NCI-H2196 (cell line): ENCODE measurements around the gene BTRC.

Experiments
- DNase-seq: peaks from one replicate; lab custom pipeline; 2025; ENCODE audit not compliant: unreplicated experiment; lab: John Stamatoyannopoulos, UW

BTRC gene

DNA sequence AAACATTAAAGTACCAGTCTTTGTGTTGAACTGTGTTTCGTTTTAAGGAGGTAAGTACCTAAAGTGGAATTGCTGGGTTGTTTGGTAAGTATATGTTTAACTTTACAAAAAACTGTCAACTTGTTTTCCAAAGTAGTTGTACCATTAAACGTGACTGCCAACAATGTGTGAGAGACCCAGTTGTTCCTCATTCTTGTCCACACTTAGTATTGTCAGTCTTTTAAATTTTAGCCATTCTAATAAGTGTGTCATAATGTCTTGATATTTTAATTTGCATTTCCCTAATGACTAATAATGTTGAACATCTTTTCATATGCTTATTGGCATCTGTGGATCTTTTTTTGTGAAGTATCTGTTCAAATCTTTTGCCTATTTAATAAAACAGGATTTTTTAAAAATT is 159.8 kb downstream of the BTRC start:
- DNase-seq = no peak

DNA sequence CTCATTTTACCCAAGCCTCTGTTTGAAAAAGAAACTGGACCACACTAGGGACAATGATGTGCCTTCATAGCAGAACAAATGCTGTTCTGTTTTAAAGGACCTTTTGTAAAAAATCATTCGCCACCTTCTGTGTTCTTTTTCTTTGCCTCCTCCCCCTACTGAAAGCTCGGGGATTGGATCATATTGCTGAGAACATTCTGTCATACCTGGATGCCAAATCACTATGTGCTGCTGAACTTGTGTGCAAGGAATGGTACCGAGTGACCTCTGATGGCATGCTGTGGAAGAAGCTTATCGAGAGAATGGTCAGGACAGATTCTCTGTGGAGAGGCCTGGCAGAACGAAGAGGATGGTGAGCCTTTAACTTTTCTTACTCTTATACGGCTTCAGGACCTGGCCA is 171.9 kb downstream of the BTRC start:
- DNase-seq = no peak

DNA sequence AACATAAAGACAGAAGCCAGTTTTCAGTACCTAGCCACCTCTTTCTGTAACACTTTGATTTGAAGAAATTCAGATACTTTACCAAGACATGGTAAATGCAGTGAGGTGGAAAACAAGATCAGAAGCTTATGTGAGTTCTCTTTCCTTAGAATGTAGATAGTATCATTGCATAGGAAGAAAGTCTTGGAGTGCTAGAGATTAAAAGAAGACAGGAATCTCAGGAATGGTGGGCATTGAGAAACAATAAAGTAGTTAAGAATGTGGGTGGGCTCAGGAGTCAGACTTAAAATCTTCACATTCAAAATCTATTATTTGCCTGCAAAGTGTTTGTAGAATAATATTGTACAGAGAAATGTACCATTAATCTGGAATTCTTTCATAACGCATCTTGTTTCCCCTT is 175.2 kb downstream of the BTRC start:
- DNase-seq = no peak

DNA sequence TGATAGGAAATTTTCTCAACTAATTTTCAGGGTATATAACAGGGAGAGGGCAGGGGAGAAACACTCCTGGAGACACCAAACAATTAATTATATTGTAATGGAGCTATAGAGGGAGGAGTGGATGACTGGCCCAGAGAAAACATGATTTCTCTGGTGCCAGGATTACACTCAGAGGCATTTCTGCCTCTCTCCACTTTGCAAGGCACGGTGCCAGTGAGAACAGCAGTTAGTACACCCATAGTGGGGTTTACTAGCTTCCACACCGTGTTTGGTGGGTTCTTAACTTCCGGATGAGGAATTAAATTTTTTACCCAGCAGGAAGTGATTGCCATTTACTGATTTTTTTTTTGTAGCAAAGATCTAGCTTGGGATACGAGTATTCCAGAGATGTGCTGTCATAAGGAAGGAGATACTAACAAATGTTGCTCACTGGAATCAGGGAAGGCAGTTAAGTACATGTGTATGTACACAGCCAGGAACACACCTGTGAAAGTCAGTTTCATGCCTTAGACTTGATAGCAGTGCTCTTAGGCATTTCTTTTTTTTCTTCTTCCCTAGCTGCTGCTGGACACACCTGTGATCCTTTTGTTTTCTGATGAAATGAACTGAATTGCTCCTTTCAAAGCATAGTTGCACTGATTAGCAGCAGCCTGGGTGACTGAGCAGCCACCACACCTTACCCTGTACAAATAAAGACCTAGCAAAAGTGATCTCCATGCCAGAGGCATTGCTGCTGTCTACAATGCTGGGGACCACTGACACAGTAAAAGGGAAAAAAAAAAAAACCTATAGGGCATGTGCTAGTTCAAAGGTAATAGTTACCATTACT is 176.0 kb downstream of the BTRC start:
- DNase-seq = no peak

DNA sequence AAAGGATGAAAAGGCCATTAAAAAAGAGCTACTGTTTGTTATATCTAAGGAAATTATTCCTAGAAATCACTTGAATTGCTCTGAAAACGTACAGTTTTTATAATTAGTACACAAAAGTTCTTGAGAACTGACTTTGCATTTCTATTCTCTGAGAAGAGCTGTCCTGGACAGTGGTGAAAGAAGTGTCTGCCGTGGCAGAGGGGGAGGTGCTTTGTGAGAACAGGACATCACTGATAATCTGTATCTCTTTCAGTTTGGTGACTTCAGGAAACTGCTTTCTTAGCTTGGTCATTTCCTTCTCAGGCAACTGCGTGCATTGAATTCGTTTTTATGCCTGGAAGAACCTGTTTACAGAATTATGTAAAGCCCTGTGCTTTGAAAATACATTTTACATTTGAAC is 182.0 kb downstream of the BTRC start:
- DNase-seq = no peak

DNA sequence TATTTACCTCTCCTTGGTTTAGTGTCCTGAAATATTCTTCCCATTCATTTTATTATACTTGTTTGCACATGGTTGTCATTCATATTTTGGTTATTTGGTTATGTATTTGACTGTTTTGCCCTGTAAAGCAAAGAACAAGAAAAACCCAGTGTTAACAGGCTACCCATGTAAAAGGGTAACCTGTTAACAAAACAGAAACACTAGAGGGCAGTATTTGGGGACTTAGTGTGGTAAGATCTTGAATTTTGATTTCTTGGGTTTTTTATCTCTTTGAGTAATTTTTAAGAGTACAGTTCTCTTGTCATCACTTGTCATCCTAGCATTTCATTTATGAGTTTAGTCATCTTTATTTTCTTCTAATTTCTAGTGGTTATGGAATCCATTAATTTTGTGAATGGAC is 182.8 kb downstream of the BTRC start:
- DNase-seq = no peak

DNA sequence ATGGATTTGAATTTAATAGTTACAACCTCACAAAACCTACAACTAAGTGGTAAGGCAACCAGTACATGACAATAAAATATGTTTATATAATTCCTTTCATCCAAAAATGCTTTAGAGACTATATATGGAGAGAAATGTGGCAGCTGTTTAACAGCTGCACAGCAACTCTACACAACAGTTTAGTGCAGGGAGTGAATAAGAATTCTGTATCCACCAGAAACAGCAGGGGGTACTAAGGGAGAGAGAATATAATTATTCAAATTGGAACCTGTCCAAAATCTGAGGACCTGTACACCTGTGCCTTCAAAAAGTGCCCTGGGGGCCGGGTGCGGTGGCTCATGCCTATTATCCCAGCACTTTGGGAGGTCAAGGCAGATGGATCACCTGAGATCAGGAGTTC is 184.5 kb downstream of the BTRC start:
- no peak for DNase-seq

DNA sequence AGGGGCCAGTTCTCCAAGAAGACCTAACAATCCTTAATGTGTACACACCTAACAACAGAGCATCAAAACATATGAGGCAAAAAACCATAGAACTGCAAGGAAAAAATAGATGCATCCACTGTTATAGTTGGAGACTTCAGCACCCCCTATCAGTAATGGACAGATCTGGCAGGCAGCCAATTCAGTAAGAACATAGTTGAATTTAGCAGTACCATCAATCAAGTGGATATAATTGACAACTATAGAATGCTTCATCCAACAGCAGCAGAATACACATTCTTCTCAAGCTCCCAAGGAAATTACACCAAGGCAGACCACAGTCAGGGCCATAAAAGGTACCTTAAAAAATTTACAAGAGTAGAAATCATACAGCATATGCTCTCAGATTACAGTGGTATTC is 191.9 kb downstream of the BTRC start:
- no peak for DNase-seq

DNA sequence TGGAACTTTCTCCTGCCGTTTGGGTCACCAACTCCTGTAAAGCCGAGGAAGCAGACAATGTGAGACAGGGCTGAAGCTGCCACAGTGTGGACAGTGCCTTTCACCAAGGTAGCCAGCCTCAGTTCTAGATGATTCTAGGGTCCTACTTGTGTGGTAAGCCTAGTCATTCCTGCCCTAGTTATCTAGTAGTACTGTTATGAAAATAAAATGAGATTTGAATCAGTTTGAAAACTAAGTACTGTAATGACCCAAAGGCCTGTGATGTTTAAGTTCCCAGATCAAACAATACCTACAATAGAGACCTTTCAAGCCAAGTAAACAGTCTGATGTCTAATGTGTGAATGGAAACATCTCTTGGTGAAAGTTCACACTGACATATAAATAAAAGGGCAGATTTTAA is 197.0 kb downstream of the BTRC start:
- no peak for DNase-seq

DNA sequence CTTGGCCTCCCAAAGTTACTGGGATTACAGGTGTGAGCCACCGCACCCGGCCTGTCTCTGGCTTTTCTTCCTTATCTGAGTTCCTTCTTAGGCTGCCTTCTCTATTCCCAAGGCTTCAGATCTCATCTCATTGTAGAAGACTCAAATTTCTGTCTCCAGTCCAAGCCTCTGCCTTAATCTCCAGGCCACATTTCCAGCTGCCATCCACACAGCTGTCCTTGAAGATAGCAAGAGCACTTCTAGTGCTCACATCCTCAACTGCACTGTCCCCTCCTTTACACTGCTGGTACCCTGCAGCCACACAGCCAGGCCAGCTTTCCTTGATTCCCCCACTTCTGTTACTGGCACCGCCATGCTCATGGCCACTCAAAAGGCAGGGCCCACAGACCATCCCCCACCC is 198.5 kb downstream of the BTRC start:
- DNase-seq = no peak

DNA sequence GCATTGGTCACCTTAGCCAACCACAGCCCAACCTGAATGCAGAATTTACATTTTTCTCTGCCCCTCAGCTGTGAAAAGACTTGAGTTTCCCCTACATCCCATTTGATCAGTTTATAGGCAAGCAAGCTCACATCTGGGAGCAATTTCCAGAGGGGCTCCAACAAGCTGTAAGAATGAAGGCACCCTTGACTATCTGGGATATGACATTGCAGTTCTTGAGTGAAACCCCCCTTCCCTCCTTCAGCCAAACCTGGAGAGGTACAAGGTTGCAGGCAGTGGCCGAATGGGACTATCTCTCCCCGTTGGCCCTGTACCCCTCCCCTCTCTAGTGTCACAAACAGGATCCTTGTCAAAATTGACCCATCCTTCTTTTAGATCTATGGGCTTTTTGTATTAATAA is 203.6 kb downstream of the BTRC start:
- DNase-seq = no peak

DNA sequence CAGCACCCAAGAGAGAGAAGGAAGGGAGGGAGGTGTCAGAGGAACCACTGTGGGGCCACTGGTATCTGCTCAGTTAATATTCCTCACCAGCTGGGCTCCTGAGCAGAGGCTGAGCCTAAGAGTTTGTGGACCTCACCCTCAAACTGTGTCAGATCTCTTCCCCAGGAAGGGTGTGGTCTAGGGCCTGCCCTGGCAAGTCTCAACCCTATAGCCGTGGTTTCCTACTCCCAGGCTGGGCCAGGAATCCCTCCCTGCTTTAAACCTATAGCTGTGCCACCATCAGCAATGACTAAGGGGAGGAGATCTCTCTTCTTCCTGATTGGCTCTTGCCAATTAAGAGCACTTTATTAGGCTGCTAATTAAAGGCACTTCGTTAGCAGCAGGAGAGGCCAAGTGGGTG is 204.2 kb downstream of the BTRC start:
- DNase-seq = no peak

DNA sequence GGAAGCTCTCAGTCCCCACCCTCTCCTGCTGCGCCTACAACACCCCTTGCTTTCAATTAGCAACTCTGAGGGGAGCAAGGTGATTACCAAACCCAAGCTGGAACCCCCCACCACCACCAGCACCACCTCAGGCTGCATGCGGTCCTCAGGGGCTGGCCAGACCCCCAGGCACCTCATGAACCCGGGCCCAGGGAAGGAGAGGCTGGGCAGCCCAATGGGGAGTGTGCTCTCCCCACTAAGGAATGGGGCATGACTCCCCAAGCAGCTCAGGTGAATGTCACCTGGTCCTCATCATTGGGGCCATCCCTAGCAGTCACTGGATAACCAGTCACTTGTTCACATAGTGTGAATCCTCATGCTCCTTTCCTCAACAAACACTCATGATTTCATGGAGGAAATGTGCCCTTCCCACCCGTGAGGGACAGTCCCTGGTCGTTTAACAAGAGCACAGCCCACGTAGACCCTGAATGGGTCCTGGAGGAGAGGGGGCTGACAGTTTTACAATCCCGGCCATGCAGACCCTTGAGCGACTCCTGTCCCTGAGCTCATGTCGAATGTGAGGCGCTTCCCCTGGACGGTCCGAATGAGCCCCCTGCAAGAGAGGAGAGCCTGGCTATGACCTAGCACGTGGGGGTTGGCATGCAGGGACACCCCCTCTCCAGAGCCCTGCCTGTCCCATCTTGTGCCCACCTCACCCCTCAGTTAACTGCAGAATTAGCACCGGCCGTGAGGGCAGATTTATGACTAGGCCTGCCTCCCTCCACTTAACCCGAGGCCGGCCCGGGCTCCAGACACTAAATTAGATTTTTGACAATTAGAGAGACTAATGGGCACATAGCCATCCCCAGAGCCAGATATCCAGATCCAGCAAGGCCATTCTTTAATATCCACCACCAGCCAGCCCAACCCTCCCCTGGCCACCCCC is 205.0 kb downstream of the BTRC start:
- DNase-seq = no peak

DNA sequence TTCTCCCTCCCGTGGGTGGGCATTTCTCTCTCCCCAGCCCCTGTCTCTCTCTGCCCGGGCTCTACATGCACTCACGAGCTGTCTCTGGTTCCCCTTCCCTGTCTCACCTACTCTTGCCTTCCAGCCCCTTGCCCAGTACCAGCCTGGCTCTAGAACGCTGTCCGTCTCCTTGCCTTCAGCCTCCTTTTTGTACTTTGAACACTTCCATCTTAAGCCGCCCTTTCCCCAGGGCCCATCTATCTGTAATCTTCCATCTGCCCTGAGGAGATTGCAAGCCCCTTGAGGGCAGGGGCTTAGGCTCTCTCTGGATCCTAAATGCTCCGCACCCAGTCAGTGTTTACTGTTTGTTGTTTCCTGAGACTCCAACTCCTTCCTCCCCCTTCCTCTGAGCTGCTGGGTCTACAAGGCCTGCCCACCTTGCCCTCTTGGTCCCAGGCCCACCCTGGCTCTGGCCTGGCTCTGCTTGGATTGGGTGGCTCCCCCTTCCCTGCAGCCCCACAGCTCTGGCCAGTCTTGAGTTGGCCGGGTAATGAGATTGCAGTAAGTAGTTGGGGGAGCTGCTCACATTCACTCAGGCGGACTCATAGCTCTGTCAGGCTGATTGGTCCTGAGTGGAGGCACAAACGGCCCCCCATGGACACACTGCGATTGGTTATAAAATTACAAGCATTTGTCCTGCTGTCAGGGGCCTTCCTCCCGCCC is 205.8 kb downstream of the BTRC start:
- DNase-seq = no peak

DNA sequence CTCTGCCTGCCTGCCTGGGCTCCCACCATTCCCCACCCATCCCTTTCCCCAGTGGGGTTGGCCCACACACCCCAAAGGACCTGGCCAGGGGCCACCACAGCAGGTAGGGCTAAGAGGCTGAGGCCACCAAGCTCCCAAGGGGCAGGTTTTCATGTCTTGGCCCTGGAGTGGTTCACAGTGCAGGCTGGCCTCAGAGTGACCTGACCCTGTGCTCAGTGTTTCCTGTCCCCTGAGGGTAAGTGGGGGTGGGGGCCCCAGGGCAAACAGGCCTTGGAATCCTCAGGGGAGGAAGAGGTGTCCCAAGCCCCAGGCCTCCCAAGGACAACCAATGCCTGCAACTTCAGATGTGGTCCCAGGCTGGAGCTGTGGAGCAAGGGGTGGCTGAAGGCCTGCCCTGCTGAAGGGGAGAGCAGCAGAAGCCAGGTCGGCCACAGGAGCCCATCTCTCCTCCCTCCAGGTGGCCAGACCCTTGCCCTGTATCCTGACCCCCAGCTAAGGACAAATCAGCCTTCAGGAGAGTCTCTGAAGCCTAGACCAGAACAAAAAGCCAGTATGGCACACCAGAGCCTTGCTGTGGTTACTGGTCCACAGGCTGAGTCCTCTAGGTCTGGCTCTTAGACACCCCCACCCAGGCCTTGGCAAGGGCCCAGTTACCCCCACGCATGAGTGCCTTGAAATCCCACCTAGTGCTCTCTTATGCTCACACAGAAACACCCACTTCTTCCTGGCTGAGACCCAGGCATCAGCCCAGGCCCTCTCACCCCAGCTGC is 206.5 kb downstream of the BTRC start:
- DNase-seq = no peak

DNA sequence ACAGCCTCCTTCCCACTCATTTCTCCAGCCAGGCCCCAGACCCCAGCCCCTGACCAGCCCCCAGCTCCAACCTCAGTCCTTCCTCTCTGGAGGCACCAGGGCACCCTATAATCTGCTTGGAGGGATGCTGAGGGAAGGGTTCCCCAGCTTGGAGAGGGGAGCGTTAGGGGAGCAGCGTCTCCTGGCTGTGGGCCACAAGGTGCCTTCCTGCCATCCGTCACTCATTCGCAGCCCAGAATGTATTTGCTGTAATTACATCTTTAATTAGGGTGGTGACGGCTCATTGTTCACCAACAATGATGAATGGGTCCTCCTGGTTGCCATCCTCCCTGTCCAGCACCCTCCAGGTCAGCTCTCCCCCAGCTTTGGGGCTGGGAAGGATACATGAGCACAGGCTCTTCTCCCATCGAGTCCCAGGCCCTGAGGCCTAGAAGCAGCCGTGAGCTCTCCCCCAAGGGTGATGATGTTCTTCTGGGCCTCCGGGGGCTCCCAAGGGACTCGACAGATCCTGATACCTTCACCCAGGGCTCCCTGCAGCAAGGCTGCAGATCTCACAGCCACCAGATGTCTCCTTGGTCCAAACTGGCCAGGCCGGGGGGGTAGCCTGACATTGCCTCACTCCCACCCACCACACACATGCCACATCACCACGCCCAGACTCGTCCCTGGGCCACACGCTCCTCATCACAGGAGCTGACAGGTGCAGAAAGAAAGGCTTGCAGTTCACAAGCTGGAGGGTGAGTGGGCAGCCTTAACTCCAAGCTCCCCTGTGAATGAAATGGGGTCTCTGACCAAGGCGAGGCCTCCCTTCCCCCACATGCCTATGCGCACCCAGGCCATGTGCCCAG is 207.3 kb downstream of the BTRC start:
- DNase-seq = no peak

DNA sequence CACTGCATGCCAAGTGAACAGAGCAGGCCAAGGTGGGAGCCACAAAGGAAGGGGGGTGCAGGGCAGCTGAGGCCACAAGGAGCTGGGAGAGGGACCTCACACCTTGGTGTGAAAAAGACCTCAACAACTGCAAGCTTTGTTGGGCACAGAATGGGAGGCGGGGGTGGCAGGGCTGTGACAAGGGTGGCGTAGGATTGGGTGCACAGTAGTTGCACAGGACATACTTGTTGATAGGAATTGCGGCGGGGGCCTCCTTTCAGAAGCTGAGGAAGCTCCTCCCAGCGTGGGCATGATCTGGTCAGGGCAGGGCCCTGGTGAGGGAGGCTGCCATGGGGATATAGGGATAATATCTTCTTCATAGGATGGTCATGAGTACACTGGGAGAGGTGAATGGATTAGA is 208.3 kb downstream of the BTRC start:
- no peak for DNase-seq

DNA sequence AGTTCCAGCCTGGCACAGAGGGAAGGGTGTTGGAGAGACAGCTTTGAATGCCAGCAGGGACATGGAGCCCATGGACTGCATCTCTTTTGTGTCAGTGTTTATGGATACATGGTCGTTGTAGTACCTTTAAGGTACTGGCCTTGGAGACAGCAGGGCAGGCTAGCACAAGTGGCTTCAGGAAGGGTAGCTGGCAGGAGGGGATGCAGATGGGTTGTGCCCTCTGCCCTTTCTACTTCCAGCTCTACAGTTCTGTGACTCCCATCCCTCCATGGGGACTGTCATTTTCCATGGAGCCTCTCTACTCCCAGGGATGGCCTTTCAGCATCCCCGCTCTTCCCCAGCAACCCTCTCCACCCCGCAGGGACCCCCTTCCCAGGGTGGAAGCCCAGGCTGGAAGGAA is 209.0 kb downstream of the BTRC start:
- no peak for DNase-seq

DNA sequence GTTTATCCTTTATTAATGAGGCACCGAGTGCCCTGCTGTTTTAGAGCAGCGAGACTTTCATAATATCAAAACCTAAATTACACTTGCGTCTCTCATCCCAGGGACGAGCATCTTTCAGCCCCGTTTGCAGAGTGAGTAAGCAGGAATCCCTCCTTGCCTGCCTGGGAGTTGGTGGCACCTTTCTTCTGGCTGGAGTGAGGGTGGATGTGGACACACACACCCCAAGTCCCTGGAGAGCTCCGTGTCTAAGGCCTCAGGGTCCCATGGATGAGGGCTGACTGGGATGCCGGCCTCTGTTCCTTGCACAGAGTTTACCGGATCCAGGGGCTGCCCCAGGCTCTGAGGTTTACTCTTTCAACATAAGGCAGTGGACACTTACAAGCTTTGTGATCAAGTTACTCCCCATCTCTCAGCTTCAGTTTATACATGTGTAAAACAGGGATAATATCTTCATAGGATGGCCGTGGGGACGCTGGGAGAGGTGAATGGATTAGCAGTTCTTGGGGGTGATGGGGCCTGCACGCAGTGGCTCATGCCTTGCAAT is 209.6 kb downstream of the BTRC start:
- no peak for DNase-seq

DNA sequence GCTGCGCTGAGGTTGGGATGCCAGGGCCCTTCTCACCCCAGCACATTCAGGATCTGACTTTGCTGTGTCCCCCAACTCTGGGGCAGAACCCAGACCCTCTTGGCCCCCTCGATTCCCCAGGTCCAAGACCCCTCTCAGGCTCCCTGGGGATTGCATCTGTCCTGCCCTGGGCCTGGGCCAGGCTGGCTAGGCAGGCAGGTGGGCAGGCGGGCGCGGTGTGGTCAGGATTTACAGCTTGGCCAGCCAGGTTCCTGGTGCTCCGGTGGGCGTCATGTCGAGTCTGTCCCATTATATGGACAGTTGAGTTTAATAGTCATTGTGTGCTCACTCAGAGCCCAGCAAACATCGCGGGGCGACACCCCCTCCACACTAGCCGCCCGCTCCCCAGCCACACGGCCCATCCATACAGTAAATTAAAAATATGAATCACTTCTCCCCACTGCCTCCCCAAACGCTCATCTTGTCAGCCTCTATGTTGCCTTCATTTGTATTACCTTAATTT is 210.6 kb downstream of the BTRC start:
- DNase-seq = no peak
